H9 (cell line): Measurements from ENCODE around the gene ZFPM1. TPM values are rescaled to one million over a fixed set of nuclear protein-coding genes. Genes with fewer than 3 reads are reported as not detected.

ENCODE experiments used
- DNase-seq: peaks from one replicate; pipeline ENCODE4 v3.0.0-alpha.2; 2017
- H2AFZ ChIP-seq: one replicate; pipeline ENCODE4 v1.6.1; 2013; ENCODE audit warnings: mild to moderate bottlenecking, low read length, control low read depth, moderate library complexity
- H2AK5ac ChIP-seq: 2 replicates; pipeline ENCODE4 v1.6.1; 2013; ENCODE audit warnings: low read length, control low read depth, mixed read lengths; ENCODE audit not compliant: insufficient read length
- H2BK120ac ChIP-seq: one replicate; pipeline ENCODE4 v1.6.1; 2013; ENCODE audit warnings: low read depth, mild to moderate bottlenecking, low read length, control low read depth, inconsistent platforms; ENCODE audit not compliant: poor library complexity, severe bottlenecking
- H2BK12ac ChIP-seq: 2 replicates; pipeline ENCODE4 v1.6.1; 2013; ENCODE audit warnings: low read length, control low read depth, mixed read lengths, low read depth; ENCODE audit not compliant: insufficient read length
- H2BK15ac ChIP-seq: 2 replicates; pipeline ENCODE4 v1.6.1; 2013; ENCODE audit warnings: low read depth, low read length, control low read depth
- H2BK20ac ChIP-seq: one replicate; pipeline ENCODE4 v1.6.1; 2013; ENCODE audit warnings: low read depth, mild to moderate bottlenecking, low read length, control low read depth, inconsistent platforms; ENCODE audit not compliant: poor library complexity, severe bottlenecking
- H2BK5ac ChIP-seq: 2 replicates; pipeline ENCODE4 v1.6.1; 2013; ENCODE audit warnings: low read length, control low read depth, mixed read lengths; ENCODE audit not compliant: insufficient read length
- H3K14ac ChIP-seq: 2 replicates; pipeline ENCODE4 v1.6.1; 2013; ENCODE audit warnings: low read length, control low read depth; ENCODE audit not compliant: insufficient read depth
- H3K18ac ChIP-seq: 2 replicates; pipeline ENCODE4 v1.6.1; 2013; ENCODE audit warnings: low read depth, mild to moderate bottlenecking, mixed read lengths, low read length, control low read depth; ENCODE audit not compliant: insufficient read length
- H3K23ac ChIP-seq: 2 replicates; pipeline ENCODE4 v1.6.1; 2013; ENCODE audit warnings: low read length, control low read depth, mixed read lengths, low read depth; ENCODE audit not compliant: insufficient read length
- H3K23me2 ChIP-seq: 2 replicates; pipeline ENCODE4 v1.6.1; 2013; ENCODE audit warnings: low read depth, mild to moderate bottlenecking, mixed read lengths, low read length, control low read depth; ENCODE audit not compliant: insufficient read length, poor library complexity, severe bottlenecking
- H3K27ac ChIP-seq: 2 replicates; pipeline ENCODE4 v1.5.1; 2013; ENCODE audit warnings: low read length, control low read depth, mixed read lengths, low read depth; ENCODE audit not compliant: insufficient read length
- H3K27me3 ChIP-seq: 2 replicates; pipeline ENCODE4 v1.6.1; 2013; ENCODE audit warnings: low read length, control low read depth, inconsistent platforms; ENCODE audit not compliant: insufficient read depth
- H3K4ac ChIP-seq: 2 replicates; pipeline ENCODE4 v1.6.1; 2013; ENCODE audit warnings: low read depth, mild to moderate bottlenecking, control low read depth, inconsistent platforms, low read length, moderate library complexity
- H3K4me1 ChIP-seq: 2 replicates; pipeline ENCODE4 v1.6.1; 2013; ENCODE audit warnings: low read length, control low read depth, inconsistent platforms; ENCODE audit not compliant: insufficient read depth
- H3K4me2 ChIP-seq: 2 replicates; pipeline ENCODE4 v1.6.1; 2013; ENCODE audit warnings: low read length, control low read depth, mixed read lengths; ENCODE audit not compliant: insufficient read length, insufficient read depth
- H3K56ac ChIP-seq: 2 replicates; pipeline ENCODE4 v1.6.1; 2013; ENCODE audit warnings: low read depth, mild to moderate bottlenecking, mixed read lengths, low read length, control low read depth; ENCODE audit not compliant: insufficient read length
- H3K79me1 ChIP-seq: 2 replicates; pipeline ENCODE4 v1.6.1; 2013; ENCODE audit warnings: low read depth, mild to moderate bottlenecking, moderate library complexity, low read length, control low read depth, inconsistent platforms; ENCODE audit not compliant: insufficient read depth, poor library complexity, severe bottlenecking
- H3K79me2 ChIP-seq: 2 replicates; pipeline ENCODE4 v1.6.1; 2013; ENCODE audit warnings: low read length, control low read depth, inconsistent platforms; ENCODE audit not compliant: insufficient read depth
- H3K9ac ChIP-seq: 2 replicates; pipeline ENCODE4 v1.6.1; 2013; ENCODE audit warnings: low read length, control low read depth, mixed read lengths; ENCODE audit not compliant: insufficient read length; ENCODE audit errors: extremely low read depth
- H3K9me3 ChIP-seq: one replicate; pipeline ENCODE4 v1.6.1; 2013; ENCODE audit warnings: low read depth, low read length, inconsistent platforms; ENCODE audit not compliant: control insufficient read depth
- H3T11ph ChIP-seq: one replicate; pipeline ENCODE4 v1.6.1; 2013; ENCODE audit warnings: mild to moderate bottlenecking, low read length, control low read depth, inconsistent platforms
- H4K20me1 ChIP-seq: one replicate; pipeline ENCODE4 v1.6.1; 2013; ENCODE audit not compliant: control insufficient read depth, insufficient read length, insufficient read depth
- H4K5ac ChIP-seq: 2 replicates; pipeline ENCODE4 v1.6.1; 2013; ENCODE audit warnings: low read depth, mild to moderate bottlenecking, mixed read lengths, low read length, control low read depth; ENCODE audit not compliant: insufficient read length
- H4K8ac ChIP-seq: replicated peaks from 2 replicates; pipeline ENCODE4 v1.6.1; 2013; ENCODE audit warnings: low read length, control low read depth, mixed read lengths, low read depth; ENCODE audit not compliant: insufficient read length
- H4K91ac ChIP-seq: 2 replicates; pipeline ENCODE4 v1.6.1; 2013; ENCODE audit warnings: low read depth, mild to moderate bottlenecking, moderate library complexity, mixed read lengths, low read length, control low read depth; ENCODE audit not compliant: insufficient read length
- H3K27ac Mint-ChIP-seq, 3 experiments: 2 replicates in 2 of 3; 3 replicates in 1 of 3; pipeline ENCODE4 v1.8.0; 2020 to 2021; ENCODE audit warnings: mixed read lengths in 3 of 3, mild to moderate bottlenecking in 1 of 3, moderate library complexity in 1 of 3
- H3K27me3 Mint-ChIP-seq: 2 replicates; pipeline ENCODE4 v1.8.0; 2021; ENCODE audit warnings: low read depth, mild to moderate bottlenecking, moderate library complexity, mixed read lengths
- H3K36me3 Mint-ChIP-seq, 3 experiments: 2 replicates in 2 of 3; 3 replicates in 1 of 3; pipeline ENCODE4 v1.8.0; 2020 to 2021; ENCODE audit warnings: low read depth in 3 of 3, mixed read lengths in 3 of 3; ENCODE audit not compliant: insufficient read depth in 1 of 3
- H3K4me1 Mint-ChIP-seq, 2 experiments: 2 replicates each; pipeline ENCODE4 v1.8.0; 2020; ENCODE audit warnings: mixed read lengths in 2 of 2
- H3K4me3 Mint-ChIP-seq, 2 experiments: 2 replicates in 1 of 2; 3 replicates in 1 of 2; pipeline ENCODE4 v1.8.0; 2020 to 2021; ENCODE audit warnings: mild to moderate bottlenecking in 2 of 2, mixed read lengths in 2 of 2, moderate library complexity in 1 of 2
- H3K9me3 Mint-ChIP-seq, 2 experiments: 2 replicates in 1 of 2; 3 replicates in 1 of 2; pipeline ENCODE4 v1.8.0; 2020; ENCODE audit warnings: mild to moderate bottlenecking in 2 of 2, mixed read lengths in 2 of 2, moderate library complexity in 1 of 2
- WGBS: extraction: QIAGEN DNeasy Blood & Tissue Kit; methylation state at CpG from one replicate; pipeline ENCODE4 v1.1.7; 2013; ENCODE audit warnings: missing lambda C conversion rate, low lambda C conversion rate, mixed read lengths; ENCODE audit not compliant: insufficient read length; ENCODE audit errors: extremely low coverage; 5-methylcytosine and 5-hydroxymethylcytosine counted together
- total RNA-seq: library from RNA; stranded (reverse); gene quantifications from 2 replicates; pipeline ENCODE4 v1.2.1, GENCODE V29; 2021
- TF ChIP-seq, protein P1 (sequence below): fragments of 200-600 bp; sonication (generic); conservative IDR thresholded peaks from 3 replicates; pipeline ENCODE4 v1.8.0; 2021; ENCODE audit warnings: antibody characterized with exemption, mild to moderate bottlenecking

The ZFPM1 gene
- total RNA-seq, 1 experiment from 2014 or later, result 3.6 TPM

DNA sequence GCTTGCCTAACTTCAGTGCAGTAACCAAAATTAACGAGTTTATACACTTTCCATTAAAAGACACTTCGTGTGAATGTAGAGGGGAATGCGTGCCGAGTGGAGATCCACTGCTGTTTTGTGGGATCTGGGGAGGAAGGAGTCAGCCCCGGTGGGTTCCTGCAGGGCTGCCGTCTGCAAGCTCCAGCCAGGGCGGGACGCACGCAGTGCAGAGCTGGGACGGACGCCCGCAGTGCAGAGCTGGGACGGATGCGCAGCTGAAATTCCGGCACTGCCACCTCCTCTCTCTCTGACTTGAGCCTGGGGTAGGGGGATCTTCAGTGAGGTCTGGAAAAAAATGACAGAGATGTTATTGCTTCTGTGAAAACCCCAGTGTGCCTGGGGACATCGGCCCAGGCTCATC lies 100.7 kb downstream of the ZFPM1 start:
- no peak overlapping the region for H3K14ac ChIP-seq
- H2AK5ac ChIP-seq, result no peak overlapping the region
- no peak overlapping the region for H3K27ac ChIP-seq
- no peak overlapping the region for H2BK12ac ChIP-seq
- H4K5ac ChIP-seq, result no peak overlapping the region
- H3K79me1 ChIP-seq, result no peaks in the 10 kb centered on the region
- no peaks in the 10 kb centered on the region for H4K20me1 ChIP-seq
- no peak overlapping the region for H3K4me3 Mint-ChIP-seq
- H3K9me3 Mint-ChIP-seq, result peaks cover 3 to 4% of the 10 kb centered on the region in 2 experiments; a peak in 2 of 5 replicates
- no peaks in the 10 kb centered on the region for H3K9me3 ChIP-seq
- H3K27ac Mint-ChIP-seq, result no peak overlapping the region
- no peak overlapping the region for H3K56ac ChIP-seq
- no peak for DNase-seq
- no peak overlapping the region for H2BK20ac ChIP-seq
- no peaks in the 10 kb centered on the region; a peak in 1 of 7 replicates for H3K36me3 Mint-ChIP-seq
- no peak overlapping the region for H3K23ac ChIP-seq
- peaks cover 4 to 22% of the 10 kb centered on the region in 2 experiments; a peak in 3 of 4 replicates for H3K4me1 Mint-ChIP-seq
- H3K4me1 ChIP-seq, result no peaks in the 10 kb centered on the region
- H2BK15ac ChIP-seq, result no peak overlapping the region
- H3T11ph ChIP-seq, result no peak overlapping the region
- peaks cover 28% of the 10 kb centered on the region for H3K27me3 Mint-ChIP-seq
- no peak overlapping the region for H2BK5ac ChIP-seq
- no peaks in the 10 kb centered on the region for H3K23me2 ChIP-seq
- H3K4ac ChIP-seq, result no peak overlapping the region
- TF ChIP-seq, protein P1, sequence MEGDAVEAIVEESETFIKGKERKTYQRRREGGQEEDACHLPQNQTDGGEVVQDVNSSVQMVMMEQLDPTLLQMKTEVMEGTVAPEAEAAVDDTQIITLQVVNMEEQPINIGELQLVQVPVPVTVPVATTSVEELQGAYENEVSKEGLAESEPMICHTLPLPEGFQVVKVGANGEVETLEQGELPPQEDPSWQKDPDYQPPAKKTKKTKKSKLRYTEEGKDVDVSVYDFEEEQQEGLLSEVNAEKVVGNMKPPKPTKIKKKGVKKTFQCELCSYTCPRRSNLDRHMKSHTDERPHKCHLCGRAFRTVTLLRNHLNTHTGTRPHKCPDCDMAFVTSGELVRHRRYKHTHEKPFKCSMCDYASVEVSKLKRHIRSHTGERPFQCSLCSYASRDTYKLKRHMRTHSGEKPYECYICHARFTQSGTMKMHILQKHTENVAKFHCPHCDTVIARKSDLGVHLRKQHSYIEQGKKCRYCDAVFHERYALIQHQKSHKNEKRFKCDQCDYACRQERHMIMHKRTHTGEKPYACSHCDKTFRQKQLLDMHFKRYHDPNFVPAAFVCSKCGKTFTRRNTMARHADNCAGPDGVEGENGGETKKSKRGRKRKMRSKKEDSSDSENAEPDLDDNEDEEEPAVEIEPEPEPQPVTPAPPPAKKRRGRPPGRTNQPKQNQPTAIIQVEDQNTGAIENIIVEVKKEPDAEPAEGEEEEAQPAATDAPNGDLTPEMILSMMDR, result no peak
- H3K18ac ChIP-seq, result no peak overlapping the region
- no CpG with 5 or more reads among the region's 16 CpGs for WGBS
- no peak overlapping the region for H2BK120ac ChIP-seq
- H3K4me2 ChIP-seq, result no peak overlapping the region
- H2AFZ ChIP-seq, result no peak overlapping the region
- H4K91ac ChIP-seq, result no peak overlapping the region
- no peaks in the 10 kb centered on the region for H3K27me3 ChIP-seq
- H3K79me2 ChIP-seq, result no peaks in the 10 kb centered on the region
- no peak overlapping the region for H3K9ac ChIP-seq
- H4K8ac ChIP-seq, result no peak overlapping the region
